Medulla oblongata (tissue), 1 donor: ENCODE measurements around the gene PACS2.
A peak's percentile ranks its signal among the peaks of the same experiment; 100 is the strongest.
"Not testable (repeated sequence)": the region's sequence is repeated elsewhere in the genome, so short reads cannot be mapped to it uniquely, and the experiment has no call there.

Source experiments
- DNase-seq: peaks from one replicate; pipeline ENCODE4 v3.0.0-alpha.2; 2015; ENCODE audit errors: extremely low spot score

The PACS2 gene

GRCh38 chr14:105350450-105351244 is 36.1 kb downstream of the PACS2 start:
- no peak for DNase-seq

- DNase-seq = no peak
These were observed 36.9 kb downstream of the PACS2 start for GRCh38 chr14:105351410-105351809.

- DNase-seq = peak; percentile 88
These were observed 37.6 kb downstream of the PACS2 start for GRCh38 chr14:105351920-105352851.

GRCh38 chr14:105353136-105353535 is 38.6 kb downstream of the PACS2 start:
- DNase-seq = no peak

- no peak for DNase-seq
These were observed 40.0 kb downstream of the PACS2 start for GRCh38 chr14:105354541-105354940.

GRCh38 chr14:105355049-105355575 is 40.6 kb downstream of the PACS2 start:
- no peak for DNase-seq

GRCh38 chr14:105355850-105356604 is 41.5 kb downstream of the PACS2 start:
- no peak for DNase-seq

- DNase-seq = no peak
These were observed 42.4 kb downstream of the PACS2 start for GRCh38 chr14:105356927-105357326.

- no peak for DNase-seq
These were observed 43.1 kb downstream of the PACS2 start for GRCh38 chr14:105357626-105358025.

GRCh38 chr14:105358140-105358846 is 43.7 kb downstream of the PACS2 start:
- no peak for DNase-seq

GRCh38 chr14:105358943-105359342 is 44.4 kb downstream of the PACS2 start:
- DNase-seq = no peak

GRCh38 chr14:105361412-105361811 is 46.9 kb downstream of the PACS2 start:
- DNase-seq = not testable (repeated sequence)

GRCh38 chr14:105363847-105364708 is 49.5 kb downstream of the PACS2 start:
- no peak for DNase-seq

- no peak for DNase-seq
These were observed 50.6 kb downstream of the PACS2 start for GRCh38 chr14:105365101-105365500.

- DNase-seq = no peak
These were observed 51.1 kb downstream of the PACS2 start for GRCh38 chr14:105365681-105366080.

- peak; percentile 61 for DNase-seq
These were observed 52.0 kb downstream of the PACS2 start for GRCh38 chr14:105366386-105367074.

- DNase-seq = no peak
These were observed 52.8 kb downstream of the PACS2 start for GRCh38 chr14:105367116-105368031.

- no peak for DNase-seq
These were observed 53.5 kb downstream of the PACS2 start for GRCh38 chr14:105368032-105368417.
